Suprapubic skin (tissue), 4 donors: Measurements from ENCODE around the gene IL17B.

Source experiments
- EP300 ChIP-seq: sonication (generic); formaldehyde crosslinking; IDR thresholded peaks from one replicate; pipeline ENCODE4 v1.6.1; 2017; ENCODE audit warnings: antibody characterized with exemption
- POLR2AphosphoS5 ChIP-seq, 3 donors: sonication (generic); formaldehyde crosslinking; IDR thresholded peaks; one replicate each; pipeline ENCODE4 v1.6.1; 2017; ENCODE audit warnings: antibody characterized with exemption in 3 of 3
- TF ChIP-seq, protein P1 (sequence below), 2 donors: fragments of 200-600 bp in 1 of 2; fragments of 450-650 bp in 1 of 2; sonication (generic) in 1 of 2; IDR thresholded peaks; one replicate each; pipeline ENCODE4 v1.5.1; 2016 to 2019; ENCODE audit warnings: antibody characterized with exemption in 2 of 2, mild to moderate bottlenecking in 1 of 2, moderate library complexity in 1 of 2

GRCh38 chr5:149383399-149383798, 4.3 kb upstream of the IL17B start:
- TF ChIP-seq EP300 (no peak), POLR2AphosphoS5 (IDR thresholded peaks at IDR 0.05) (no peak)
- TF ChIP-seq, protein P1, sequence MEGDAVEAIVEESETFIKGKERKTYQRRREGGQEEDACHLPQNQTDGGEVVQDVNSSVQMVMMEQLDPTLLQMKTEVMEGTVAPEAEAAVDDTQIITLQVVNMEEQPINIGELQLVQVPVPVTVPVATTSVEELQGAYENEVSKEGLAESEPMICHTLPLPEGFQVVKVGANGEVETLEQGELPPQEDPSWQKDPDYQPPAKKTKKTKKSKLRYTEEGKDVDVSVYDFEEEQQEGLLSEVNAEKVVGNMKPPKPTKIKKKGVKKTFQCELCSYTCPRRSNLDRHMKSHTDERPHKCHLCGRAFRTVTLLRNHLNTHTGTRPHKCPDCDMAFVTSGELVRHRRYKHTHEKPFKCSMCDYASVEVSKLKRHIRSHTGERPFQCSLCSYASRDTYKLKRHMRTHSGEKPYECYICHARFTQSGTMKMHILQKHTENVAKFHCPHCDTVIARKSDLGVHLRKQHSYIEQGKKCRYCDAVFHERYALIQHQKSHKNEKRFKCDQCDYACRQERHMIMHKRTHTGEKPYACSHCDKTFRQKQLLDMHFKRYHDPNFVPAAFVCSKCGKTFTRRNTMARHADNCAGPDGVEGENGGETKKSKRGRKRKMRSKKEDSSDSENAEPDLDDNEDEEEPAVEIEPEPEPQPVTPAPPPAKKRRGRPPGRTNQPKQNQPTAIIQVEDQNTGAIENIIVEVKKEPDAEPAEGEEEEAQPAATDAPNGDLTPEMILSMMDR (IDR thresholded peaks at IDR 0.05) = no peak
